ENCODE data around the gene POFUT2.
"Not testable (repeated sequence)": the region's sequence is repeated elsewhere in the genome, so short reads cannot be mapped to it uniquely, and the experiment has no call there.

Gene POFUT2

DNA sequence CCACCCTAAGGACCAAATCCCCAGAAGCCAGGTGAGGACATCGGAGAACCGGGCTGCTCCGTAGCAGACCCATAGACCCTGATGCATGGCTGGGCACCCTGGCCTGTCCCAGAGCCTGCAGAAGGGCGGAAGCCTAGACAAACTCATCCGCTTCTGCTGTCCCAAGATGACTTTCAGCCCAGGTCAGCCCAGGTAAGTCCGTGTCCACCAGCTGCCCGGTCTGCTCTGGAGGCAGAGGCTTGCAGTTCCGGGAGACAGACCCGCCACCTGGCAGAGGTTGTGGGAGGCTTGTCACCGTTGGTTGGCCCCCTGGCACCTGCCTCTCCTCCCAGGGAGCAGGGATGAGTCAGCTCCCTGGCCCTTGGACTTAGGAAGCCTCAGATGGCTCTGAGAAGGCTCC, 22.8 kb upstream of the POFUT2 start:
- no peak for DNase-seq (ENCODE audit: low spot score)

DNA sequence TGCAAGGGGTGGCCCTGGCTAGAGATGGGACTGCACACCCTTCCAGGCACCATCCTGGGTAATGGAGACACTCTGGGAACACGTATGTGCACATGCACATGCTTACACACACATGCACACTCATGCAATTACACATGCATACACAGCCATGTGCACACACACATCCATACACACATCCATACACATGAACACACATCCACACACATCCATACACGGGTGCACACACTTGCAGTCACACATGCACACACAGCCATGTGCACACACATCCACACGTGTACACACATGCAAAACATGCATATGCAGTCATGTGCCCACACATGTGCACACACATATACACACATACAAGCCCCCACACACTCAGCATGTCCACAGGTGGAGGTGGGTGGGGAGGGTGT, 22.3 kb upstream of the POFUT2 start:
- DNase-seq (ENCODE audit: low spot score): no peak

- peak; percentile 66 for DNase-seq (ENCODE audit: low spot score)
Measured at GRCh38 chr21:45309069-45309986, 21.6 kb upstream of the POFUT2 start.

GRCh38 chr21:45308194-45309068, 20.7 kb upstream of the POFUT2 start:
- no peak for DNase-seq (ENCODE audit: low spot score)

GRCh38 chr21:45307597-45308158, 20.0 kb upstream of the POFUT2 start:
- not testable (repeated sequence) for DNase-seq (ENCODE audit: low spot score)

GRCh38 chr21:45306832-45307571, 19.3 kb upstream of the POFUT2 start:
- DNase-seq (ENCODE audit: low spot score): peak; percentile 76

- no peak for DNase-seq (ENCODE audit: low spot score)
Measured at GRCh38 chr21:45306453-45306831, 18.7 kb upstream of the POFUT2 start.

DNA sequence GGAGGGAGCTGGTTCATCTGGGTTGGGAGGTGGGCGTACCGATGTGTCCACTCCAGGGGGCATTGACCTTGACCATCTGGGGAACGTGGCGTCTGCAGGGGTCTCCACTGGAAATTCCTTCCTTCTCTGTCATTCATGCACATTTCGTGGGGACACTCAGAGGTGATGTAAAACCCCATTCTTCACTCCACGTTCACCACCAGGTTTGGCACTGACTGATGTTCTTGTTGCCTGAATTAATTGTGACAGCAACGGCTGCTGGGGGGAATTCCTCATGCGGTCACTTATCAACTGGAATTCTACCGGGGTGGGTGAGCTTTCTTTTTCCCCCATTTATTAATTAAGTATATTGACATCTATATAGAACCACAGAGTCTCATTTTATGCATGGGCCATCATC, 18.1 kb upstream of the POFUT2 start:
- no peak for DNase-seq (ENCODE audit: low spot score)

DNA sequence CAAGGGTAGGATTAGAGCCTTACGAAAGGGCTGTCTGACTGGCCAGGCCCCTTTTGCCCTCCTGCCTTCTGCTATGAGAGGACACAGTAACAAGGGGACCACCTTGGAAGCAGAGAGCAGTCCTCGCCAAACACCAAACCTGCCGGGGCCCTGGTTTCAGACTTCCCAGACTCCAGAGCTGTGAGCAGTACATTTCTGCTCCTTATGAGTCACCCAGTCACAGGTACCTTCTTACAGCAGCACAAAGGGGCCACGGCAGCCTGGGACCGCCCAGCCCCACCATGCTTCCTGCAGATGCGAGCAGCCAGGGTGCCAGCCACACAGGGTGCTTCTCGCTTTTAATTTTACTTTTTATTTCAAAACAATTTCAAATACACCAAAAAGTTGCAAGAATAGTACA, 17.2 kb upstream of the POFUT2 start:
- DNase-seq (ENCODE audit: low spot score): no peak

DNA sequence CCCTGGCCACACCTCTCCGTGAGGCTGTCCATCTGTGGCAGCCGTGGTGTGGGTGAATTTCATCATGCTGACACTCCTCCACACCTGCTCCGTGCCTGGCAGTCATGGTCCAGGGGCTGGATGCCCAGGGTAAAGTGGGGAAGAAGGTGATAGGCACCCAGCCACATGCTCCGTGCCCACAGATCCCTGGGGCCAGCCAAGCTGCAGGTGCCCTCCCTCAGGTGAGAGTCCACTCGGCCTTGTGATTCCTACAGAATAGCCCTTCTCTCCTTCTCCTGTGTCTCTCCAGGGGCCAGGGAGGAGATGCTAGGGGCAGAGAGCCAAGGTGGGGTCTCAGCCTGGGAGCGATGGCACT, 16.8 kb upstream of the POFUT2 start:
- no peak for DNase-seq (ENCODE audit: low spot score)

DNA sequence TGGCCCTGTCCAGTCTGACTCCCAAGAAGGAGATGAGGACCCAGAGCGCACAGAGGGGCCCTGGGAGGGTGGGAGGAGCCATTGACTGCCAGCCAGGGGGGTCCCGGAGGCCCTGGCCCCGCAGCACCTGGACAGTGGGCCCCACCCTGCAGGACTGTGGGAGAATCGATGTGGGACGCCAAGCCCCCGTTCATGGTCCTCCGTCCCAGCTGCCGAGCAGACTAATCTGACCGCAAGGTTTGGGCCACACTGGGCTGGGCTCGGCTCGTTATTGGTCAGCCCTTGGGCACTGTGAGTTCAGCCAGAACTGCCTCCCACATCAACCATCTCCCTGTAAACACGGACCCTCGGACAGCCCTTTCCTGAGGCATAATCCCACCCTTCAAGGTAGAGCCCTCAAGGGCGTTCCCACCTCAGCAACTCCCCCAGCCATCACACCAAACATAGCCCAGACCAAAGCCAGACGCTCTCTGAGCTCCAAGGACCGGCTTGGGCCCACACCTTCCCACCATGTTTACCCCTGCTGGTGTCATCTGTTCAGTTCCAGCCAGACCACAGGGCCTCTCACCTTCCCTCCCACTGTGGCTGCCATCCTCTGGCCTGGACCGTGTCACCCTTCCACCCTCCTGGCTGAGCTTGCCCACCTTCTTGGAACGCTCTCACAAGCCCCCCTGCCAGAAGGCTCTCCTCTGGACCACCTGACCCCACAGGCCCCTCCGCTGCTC, 16.2 kb upstream of the POFUT2 start:
- no peak for DNase-seq (ENCODE audit: low spot score)

DNA sequence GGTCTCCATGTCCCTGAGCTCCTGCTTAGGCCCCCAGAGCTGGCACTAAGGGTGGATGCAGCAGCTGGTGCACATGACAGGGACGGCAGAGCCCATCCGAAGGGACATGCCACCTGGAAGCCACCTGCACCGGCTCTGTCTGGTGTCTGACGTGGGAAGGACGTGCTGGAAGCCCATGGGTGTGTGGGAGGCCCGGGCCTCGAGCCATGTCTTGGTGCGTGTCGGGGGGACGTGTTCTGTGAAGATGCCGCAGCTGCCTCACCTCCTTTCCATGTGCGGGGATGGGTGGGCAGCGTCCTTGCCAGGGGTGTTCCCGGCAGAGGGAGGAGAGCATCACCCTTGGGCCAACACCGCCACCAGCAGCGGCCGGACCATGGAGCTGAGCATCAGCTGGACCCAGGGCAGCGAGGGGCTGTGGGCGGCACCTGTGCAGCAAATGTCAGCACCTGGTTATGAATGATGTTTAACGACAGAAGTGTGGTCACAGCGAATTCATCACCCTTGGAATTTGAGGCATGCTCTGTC, 15.5 kb upstream of the POFUT2 start:
- no peak for DNase-seq (ENCODE audit: low spot score)

DNA sequence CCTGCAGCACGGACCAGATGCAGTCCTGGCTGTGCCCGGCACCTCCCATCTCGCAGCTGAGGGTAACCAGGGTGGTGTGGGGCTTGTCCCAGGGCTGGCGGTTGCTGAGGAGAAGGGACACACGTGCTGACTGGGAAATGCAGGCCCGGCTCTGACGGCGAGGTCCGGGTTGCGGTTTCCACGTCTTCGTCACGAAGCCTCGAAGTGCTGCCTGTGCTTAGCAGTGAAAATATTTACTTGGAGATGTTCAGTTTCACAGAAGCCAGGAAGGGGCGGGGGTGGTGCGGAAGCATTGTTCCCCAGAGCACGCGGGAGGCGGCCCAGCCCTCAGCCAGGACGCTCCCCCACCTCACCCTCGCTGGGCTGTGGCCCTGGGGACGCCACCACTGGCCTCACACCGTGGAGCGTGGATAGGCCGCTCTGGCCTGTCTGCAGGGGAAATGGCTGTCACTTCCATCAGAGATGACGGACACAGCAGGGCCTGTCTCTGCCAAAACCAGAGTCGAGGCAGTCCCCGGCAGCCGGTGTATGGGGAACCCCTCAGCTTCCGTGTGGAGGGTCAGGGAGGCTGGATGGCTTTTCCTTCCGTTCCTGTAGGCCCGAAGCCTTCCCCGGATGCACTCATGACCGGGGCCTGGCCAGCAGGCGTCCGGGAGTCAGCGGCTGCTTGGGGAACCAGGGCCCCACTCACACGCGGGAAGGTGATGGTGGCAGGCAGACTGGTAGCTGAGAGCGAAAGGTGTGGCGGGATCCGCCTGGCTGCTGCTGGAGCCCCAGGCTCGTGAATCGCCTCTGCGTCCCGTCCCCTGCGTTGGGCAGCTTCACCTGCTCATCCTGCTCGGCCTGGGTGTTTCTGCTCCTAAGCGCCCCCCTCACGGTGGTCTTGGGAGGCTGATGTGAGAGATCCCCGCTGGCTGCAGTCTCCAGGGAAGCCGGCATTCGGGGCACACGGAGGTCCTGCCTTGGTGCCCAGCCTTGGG, 14.7 kb upstream of the POFUT2 start:
- DNase-seq (ENCODE audit: low spot score): no peak

- no peak for DNase-seq (ENCODE audit: low spot score)
Measured at GRCh38 chr21:45301521-45302081, 13.9 kb upstream of the POFUT2 start.

DNA sequence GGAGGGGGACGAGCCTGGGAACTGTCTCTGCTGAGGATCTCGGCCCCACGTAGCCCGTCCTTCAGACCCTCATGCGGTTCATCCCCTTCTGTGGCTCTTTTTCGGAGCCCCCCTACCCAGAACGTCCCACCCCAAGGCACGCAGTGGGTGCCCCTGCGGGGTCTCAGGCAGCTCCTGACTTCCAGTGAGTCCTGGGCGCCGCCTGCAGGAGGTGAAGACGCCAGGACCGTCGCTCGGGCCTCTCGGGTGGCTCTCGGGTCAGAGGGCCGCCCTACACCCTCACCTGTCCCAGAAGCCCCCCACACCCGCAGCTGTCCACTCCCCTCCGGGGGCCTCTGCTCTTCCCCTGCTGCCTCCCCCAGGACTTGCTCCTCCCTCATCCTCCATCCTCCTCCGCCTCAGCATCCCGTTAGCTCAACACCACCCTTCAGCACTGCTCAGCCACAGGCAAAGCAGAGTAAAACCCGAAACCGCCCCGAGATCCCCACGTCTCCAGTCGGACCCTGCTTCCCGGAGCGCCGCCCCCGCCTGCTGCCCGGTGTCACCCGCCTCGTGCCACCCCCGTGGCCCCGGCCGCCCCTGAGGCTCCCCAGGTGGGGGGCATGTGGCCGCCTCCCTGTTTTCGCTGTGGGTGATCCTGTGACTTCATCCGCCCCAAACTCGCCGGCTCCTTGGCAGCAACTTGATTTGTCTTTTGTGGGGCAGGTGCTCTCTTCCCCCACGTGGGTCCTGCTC, 13.3 kb upstream of the POFUT2 start:
- no peak for DNase-seq (ENCODE audit: low spot score)

GRCh38 chr21:45299864-45300785, 12.4 kb upstream of the POFUT2 start:
- no peak for DNase-seq (ENCODE audit: low spot score)

- no peak for DNase-seq (ENCODE audit: low spot score)
Measured at GRCh38 chr21:45299026-45299863, 11.6 kb upstream of the POFUT2 start.
